Activated T-helper 1 cell treated with anti-CD3 and anti-CD28 coated beads, Interleukin-12 subunit alpha, Interleukin-12 subunit beta, Interleukin-2, Interleukin-4 antibody, amounts not matched to agents 30 ng/mL and 10 ng/mL and 1 ng/mL, durations not matched to agents 14 hours and 24 hours and 36 hours (primary cell): ENCODE measurements around the gene IGFBP3. TPM values are rescaled to one million over a fixed set of nuclear protein-coding genes. Genes with fewer than 3 reads are reported as not detected.
"Not testable (repeated sequence)": the region's sequence is repeated elsewhere in the genome, so short reads cannot be mapped to it uniquely, and the experiment has no call there.

Experiments used
- DNase-seq: peaks from one replicate; pipeline ENCODE4 v3.0.0; 2021; ENCODE audit warnings: low spot score
- H3K27ac Mint-ChIP-seq: one replicate; pipeline ENCODE4 v1.8.0; 2021; ENCODE audit warnings: mild to moderate bottlenecking, mixed read lengths
- H3K27me3 Mint-ChIP-seq: one replicate; pipeline ENCODE4 v1.8.0; 2022; ENCODE audit warnings: mild to moderate bottlenecking, moderate library complexity, mixed read lengths; ENCODE audit not compliant: insufficient read depth
- H3K36me3 Mint-ChIP-seq: one replicate; pipeline ENCODE4 v1.8.0; 2021; ENCODE audit warnings: low read depth, mixed read lengths
- H3K4me1 Mint-ChIP-seq: one replicate; pipeline ENCODE4 v1.8.0; 2021; ENCODE audit warnings: low read depth, mixed read lengths
- H3K4me3 Mint-ChIP-seq: one replicate; pipeline ENCODE4 v1.8.0; 2021; ENCODE audit warnings: mild to moderate bottlenecking, moderate library complexity, mixed read lengths
- H3K9me3 Mint-ChIP-seq: one replicate; pipeline ENCODE4 v1.8.0; 2021; ENCODE audit warnings: mixed read lengths
- intact Hi-C: fragments of 100-400 bp; cut with micrococcal nuclease; formaldehyde crosslinking; loops from one replicate; pipeline ENCODE4 v1.15.1; 2024
- total RNA-seq: library from RNA; stranded (reverse); gene quantifications from 2 replicates; pipeline ENCODE4 v1.2.3, GENCODE V29; 2022

Gene IGFBP3
- total RNA-seq, 1 donor from 2014 or later = 1.2 TPM

DNA sequence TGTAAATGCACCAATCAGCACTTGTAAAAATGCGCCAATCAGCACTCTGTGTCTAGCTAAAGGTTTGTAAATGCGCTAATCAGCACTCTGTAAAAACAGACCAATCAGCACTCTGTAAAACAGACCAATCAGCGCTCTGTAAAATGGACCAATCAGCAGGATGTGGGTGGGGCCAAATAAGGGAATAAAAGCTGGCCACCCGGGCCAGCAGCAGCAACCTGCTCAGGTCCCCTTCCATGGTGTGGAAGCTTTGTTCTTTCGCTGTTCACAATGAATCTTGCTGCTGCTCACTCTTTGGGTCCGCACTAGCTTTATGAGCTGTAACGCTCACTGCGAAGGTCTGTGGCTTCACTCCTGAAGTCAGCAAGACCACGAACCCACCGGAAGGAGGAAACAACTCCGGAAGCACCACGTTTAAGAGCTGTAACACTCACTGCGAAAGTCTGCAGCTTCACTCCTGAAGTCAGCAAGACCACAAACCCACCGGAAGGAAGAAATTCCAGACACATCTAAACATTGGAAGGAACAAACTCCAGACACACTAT is 19.2 kb upstream of the IGFBP3 start:
- Mint-ChIP-seq H3K27me3 (peaks cover 11% of the 10 kb centered on the region), H3K4me3 (peak overlapping the region; percentile 73)
- H3K27ac Mint-ChIP-seq, H3K36me3 Mint-ChIP-seq, H3K9me3 Mint-ChIP-seq, H3K4me1 Mint-ChIP-seq, intact Hi-C loops: not testable (repeated sequence)
- DNase-seq = peak; percentile 15

DNA sequence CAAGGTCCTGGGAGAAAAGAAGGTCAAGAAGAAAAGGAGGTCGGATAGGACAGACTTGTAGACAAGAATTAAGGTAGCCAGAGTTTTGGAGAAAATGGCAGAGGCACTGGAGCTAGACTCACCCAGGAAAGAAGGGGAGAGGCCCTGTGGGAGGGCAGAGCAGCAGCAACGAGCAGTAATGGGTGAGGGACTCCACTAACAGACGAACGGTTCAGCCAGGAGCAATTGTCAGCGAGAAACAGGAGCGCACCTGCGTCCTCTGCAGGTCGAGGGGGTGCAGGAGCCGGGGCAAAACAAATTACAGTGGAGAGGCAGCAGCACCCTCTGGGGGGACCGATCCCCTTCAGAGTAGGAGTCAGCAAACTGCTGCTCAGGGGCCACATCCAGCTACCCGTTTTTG is 18.5 kb upstream of the IGFBP3 start:
- intact Hi-C loops = no loop called here
- no peaks in the 10 kb centered on the region for H3K36me3 Mint-ChIP-seq
- peaks cover 5% of the 10 kb centered on the region for H3K9me3 Mint-ChIP-seq
- H3K4me3 Mint-ChIP-seq = no peak overlapping the region
- H3K4me1 Mint-ChIP-seq = peaks cover 9% of the 10 kb centered on the region
- no peak overlapping the region for H3K27ac Mint-ChIP-seq
- H3K27me3 Mint-ChIP-seq = peaks cover 12% of the 10 kb centered on the region
- DNase-seq = no peak

DNA sequence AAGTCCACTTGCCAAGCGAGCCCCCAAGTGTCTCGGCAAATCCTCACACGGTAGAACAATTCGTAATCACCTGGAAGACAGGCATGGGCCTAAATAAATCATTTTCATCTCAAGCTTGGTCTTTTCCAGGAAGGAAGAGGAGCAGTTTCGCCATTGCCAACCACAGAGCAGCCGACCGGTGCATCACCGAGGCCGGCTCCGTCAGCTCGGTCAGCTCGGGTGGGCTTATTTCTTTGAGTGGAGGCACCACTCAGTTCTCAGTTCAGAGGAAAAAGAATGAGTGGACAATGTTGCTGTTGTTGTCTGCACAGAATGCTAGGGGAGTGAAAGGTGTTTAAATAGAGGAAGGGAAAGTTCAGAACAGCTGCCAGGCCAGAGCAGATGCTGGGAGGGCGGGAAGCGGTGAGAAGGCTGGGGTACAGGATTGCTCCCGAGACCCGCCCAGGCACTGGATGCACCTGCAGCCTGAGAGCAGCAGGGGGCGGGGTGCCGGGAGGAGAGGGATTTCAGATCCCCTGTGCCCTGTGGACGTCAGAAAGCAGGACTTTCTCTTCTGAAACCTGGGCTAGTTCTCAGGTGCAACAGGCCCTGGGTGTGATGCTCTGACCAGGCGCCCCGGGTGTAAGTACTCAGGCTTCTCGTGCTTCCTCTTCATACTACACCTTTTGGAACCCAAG is 17.7 kb upstream of the IGFBP3 start:
- Mint-ChIP-seq H3K4me3 (no peak overlapping the region), H3K36me3 (no peaks in the 10 kb centered on the region), H3K27ac (no peak overlapping the region), H3K27me3 (peaks cover 17% of the 10 kb centered on the region), H3K9me3 (peaks cover 5% of the 10 kb centered on the region), H3K4me1 (peaks cover 9% of the 10 kb centered on the region)
- intact Hi-C loops = no loop called here
- DNase-seq = no peak

DNA sequence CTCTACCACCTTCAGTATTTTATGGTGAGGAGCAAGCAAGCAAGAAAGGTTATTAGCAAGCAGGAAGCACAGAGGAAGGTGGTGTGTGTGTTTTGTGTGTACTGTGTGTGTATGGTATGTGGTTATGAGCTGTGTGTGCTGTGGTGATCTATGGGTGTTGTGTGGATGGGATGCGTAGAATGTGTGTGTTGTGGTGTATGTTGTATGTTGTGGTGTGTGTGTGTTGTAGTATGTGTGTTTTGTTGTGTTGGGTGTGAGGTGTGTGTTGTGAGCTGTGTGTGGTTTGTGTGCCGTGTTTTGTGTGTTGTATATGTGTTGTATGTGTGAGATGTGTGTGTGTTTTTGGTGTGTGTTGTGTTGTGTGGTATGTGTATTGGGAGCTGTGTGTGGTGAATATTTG is 16.8 kb upstream of the IGFBP3 start:
- Mint-ChIP-seq H3K4me1 (peaks cover 9% of the 10 kb centered on the region), H3K36me3 (no peaks in the 10 kb centered on the region), H3K4me3 (no peak overlapping the region), H3K27me3 (peaks cover 14% of the 10 kb centered on the region), H3K27ac (no peak overlapping the region), H3K9me3 (peaks cover 5% of the 10 kb centered on the region)
- intact Hi-C loops = no loop called here
- no peak for DNase-seq

DNA sequence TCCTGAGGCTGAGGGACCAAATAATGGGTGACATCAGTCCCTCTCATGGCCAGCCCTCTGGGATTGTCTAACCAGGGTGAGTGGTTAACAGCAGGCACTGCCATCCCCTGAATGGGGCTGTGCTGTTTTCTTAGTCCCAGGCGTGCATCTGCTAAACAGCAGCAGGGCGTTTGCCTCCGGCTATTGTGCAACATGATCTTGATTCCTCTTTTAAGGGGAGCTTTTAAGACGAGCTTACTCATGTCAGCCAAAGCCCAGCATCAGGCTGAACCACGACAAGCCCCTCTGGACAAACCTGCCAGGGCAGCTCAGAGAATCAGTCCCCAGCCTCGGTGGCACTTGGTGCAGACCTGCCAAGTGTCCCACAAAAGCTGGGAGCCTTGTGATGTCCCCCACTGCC is 16.2 kb upstream of the IGFBP3 start:
- no peaks in the 10 kb centered on the region for H3K36me3 Mint-ChIP-seq
- H3K27me3 Mint-ChIP-seq = peaks cover 18% of the 10 kb centered on the region

DNA sequence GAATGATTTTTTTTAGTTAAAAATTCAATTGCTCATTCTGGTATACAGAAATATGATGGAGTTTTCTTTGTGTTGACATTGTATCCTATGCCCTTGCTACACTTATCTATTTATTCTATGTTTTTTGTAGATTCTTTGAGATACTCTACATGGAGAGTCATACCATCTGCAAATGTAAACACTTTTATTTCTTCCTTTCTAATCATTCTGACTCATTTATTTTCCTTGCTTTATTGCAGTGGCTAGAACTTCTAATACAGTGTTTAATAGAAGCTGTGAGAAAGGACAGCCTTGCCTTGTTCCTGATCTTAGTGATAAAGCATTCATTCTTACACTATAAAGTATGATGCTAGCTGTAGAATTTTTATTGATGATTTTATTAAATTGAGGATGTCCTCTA is 9.9 kb upstream of the IGFBP3 start:
- Mint-ChIP-seq H3K36me3 (no peaks in the 10 kb centered on the region), H3K9me3 (no peaks in the 10 kb centered on the region), H3K4me3 (no peak overlapping the region), H3K4me1 (no peaks in the 10 kb centered on the region), H3K27me3 (peaks cover 26% of the 10 kb centered on the region), H3K27ac (no peak overlapping the region)
- intact Hi-C loops = no loop called here
- no peak for DNase-seq

More for the DNA sequence above, 16.2 kb upstream of the IGFBP3 start:
- peaks cover 5% of the 10 kb centered on the region for H3K9me3 Mint-ChIP-seq
- no peak for DNase-seq
- H3K27ac Mint-ChIP-seq = no peak overlapping the region
- intact Hi-C loops = no loop called here
- no peak overlapping the region for H3K4me3 Mint-ChIP-seq
- peaks cover 9% of the 10 kb centered on the region for H3K4me1 Mint-ChIP-seq

DNA sequence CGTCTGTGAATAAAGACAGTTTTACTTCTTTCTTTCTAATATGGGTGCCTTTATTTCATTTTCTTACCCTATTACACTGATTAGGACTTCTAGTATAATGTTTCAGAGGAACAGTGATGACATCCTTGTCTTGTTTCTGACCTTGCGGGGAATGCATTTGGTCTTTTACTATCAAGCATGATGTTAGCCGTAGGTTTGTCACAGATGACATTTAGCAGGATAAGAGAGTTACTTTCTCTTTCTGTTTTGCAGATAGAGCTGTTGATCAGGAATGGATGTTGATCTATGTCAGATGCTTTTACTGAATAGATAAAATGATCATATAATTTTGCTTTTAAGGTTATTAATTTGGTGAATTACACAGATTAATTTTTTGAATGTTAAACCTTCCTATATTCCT is 6.6 kb upstream of the IGFBP3 start:
- Mint-ChIP-seq H3K9me3 (no peaks in the 10 kb centered on the region), H3K4me1 (peaks cover 9% of the 10 kb centered on the region), H3K27me3 (peaks cover 31% of the 10 kb centered on the region), H3K27ac (no peak overlapping the region), H3K4me3 (no peak overlapping the region), H3K36me3 (no peaks in the 10 kb centered on the region)
- no peak for DNase-seq
- intact Hi-C loops = no loop called here

DNA sequence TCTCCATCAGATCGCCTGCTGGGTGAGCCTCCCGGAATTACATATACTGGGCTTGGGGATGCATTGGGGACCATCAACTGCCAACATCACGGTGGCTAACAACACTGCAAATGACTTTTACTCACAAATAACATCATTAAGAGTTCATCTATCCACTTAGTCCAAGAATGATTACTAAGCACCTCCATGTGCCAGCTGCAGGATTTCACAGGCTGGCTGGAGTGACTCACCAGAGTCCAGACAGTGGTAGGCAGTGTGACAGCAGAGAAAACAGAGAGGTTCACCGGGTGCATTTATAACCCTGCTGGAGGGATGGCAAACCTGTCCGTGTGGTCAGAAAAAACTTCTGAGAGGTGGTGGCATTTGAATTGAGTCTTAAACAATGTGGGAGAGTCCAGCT is 3.2 kb upstream of the IGFBP3 start:
- H3K36me3 Mint-ChIP-seq = no peaks in the 10 kb centered on the region
- H3K4me3 Mint-ChIP-seq = no peak overlapping the region
- peaks cover 20% of the 10 kb centered on the region for H3K4me1 Mint-ChIP-seq
- no peak overlapping the region for H3K27ac Mint-ChIP-seq
- intact Hi-C loops = no loop called here
- peaks cover 43% of the 10 kb centered on the region for H3K27me3 Mint-ChIP-seq
- DNase-seq = no peak
- no peaks in the 10 kb centered on the region for H3K9me3 Mint-ChIP-seq

DNA sequence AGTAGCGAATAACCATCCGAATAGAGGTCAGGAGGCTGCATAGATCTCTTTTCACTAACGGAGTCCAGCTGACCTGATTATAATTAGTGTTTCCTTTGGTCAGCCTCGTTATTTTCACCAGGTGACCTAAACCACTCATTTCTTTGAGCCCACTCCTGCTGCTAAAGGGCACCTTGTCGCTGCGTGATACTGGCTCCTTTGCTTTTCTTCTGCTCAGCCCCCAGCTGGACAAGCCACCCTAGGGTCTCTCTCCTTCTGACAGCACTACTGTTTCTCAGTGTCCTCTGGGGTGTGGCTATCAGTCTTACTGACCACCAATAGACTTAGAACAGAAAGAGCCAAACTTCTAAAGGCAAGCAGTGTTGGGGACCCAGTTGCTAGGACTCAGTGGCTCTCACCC is 2.7 kb upstream of the IGFBP3 start:
- intact Hi-C loops = loop anchor here (2.0 kb wide), 1 partner anchor 429 kb away; no protein-coding TSS in a partner anchor
- Mint-ChIP-seq H3K27me3 (peaks cover 45% of the 10 kb centered on the region), H3K4me3 (no peak overlapping the region), H3K27ac (no peak overlapping the region), H3K36me3 (no peaks in the 10 kb centered on the region), H3K9me3 (no peaks in the 10 kb centered on the region), H3K4me1 (peaks cover 20% of the 10 kb centered on the region)
- no peak for DNase-seq

DNA sequence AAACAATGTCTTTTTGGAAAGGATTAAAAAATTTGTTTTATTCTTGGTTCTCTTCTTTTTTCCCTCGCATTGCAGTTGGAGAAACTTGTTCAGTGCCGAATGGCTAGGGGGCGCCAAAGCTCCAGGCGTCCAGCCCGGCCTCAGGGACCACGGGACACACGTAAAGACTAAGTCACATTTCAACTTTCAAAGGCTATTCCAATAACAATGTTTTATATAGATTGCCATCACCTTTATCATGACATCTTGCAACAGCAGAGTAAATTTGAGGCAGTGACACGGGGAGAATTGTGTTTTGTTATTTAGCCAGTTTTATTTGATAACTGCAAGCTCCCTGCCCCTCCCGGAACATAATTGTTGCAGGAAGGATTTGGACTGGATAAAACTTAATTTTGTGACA is 2.2 kb upstream of the IGFBP3 start:
- Mint-ChIP-seq H3K9me3 (no peaks in the 10 kb centered on the region), H3K4me1 (peaks cover 20% of the 10 kb centered on the region), H3K27ac (no peak overlapping the region), H3K4me3 (peak overlapping the region; percentile 34), H3K27me3 (peaks cover 49% of the 10 kb centered on the region), H3K36me3 (no peaks in the 10 kb centered on the region)
- peak; percentile 17 for DNase-seq
- intact Hi-C loops = loop anchor here (2.0 kb wide), 1 partner anchor 430 kb away; no protein-coding TSS in a partner anchor

DNA sequence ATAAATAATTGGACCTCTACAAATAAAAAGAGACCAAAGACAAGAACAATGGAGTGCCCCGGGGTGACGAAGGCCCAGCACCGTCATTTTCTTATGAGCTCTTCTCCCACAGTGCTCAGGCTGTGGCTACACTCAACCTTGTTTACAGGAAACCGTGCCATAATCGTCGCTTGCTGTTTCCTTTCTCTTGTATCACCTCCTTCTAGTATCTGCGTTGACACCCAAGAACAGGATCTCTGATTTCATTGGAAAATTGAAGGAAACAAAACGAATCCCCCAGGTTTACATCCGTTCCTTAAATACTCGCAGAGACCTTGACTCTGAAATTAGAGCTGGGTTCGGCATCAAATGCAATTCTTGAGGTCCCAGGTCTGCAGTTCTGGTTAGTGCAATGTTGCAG is 1.7 kb upstream of the IGFBP3 start:
- Mint-ChIP-seq H3K27ac (peak overlapping the region; percentile 20), H3K4me3 (peak overlapping the region; percentile 31), H3K36me3 (no peaks in the 10 kb centered on the region), H3K27me3 (peaks cover 52% of the 10 kb centered on the region), H3K4me1 (peaks cover 20% of the 10 kb centered on the region), H3K9me3 (no peaks in the 10 kb centered on the region)
- DNase-seq = no peak
- intact Hi-C loops = loop anchor here (2.0 kb wide), 1 partner anchor 430 kb away; no protein-coding TSS in a partner anchor

DNA sequence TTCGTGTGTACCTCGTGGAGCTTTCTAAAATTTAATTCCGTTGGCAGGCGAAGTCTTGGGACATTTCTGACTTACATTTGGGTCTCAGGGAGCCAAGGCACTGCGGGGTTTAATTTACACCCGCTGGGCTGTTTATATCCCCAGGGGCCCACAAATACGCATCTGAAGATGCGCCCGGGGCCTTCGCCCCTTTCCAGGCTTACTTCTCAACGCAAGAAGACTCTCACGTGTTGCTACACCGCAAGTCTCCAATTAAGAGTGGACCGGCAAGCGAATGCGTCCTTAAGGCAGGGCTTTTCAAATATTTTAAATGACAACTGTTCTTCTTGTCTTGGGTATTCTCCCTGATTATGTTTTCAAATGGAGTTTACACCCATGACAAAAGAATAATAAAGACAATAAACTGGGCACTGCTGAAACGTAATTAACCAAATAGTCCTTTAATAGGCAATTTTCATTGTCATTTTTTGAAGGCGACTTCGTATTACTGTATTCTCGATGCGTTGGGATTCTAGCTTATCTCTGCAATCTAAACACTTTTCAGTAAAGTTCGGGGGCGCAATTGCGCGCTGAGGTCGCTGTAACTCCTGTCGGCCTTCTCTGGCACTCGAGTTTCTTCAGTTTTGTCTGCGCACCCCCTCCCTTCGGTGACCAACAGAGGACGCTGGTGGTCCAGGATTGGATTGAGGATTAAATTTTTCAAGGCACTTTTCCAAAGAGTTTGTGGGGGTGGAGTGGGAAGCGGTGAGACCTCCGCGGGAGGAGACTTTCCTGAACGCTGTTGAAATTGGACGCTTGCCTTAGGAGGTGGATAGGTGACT is 837 bp upstream of the IGFBP3 start:
- Mint-ChIP-seq H3K27me3 (peaks cover 57% of the 10 kb centered on the region), H3K27ac (no peak overlapping the region), H3K4me3 (peak overlapping the region; percentile 31), H3K9me3 (no peaks in the 10 kb centered on the region), H3K4me1 (peaks cover 20% of the 10 kb centered on the region), H3K36me3 (no peaks in the 10 kb centered on the region)
- intact Hi-C loops = loop anchor here (2.0 kb wide), 1 partner anchor 431 kb away; no protein-coding TSS in a partner anchor
- no peak for DNase-seq

DNA sequence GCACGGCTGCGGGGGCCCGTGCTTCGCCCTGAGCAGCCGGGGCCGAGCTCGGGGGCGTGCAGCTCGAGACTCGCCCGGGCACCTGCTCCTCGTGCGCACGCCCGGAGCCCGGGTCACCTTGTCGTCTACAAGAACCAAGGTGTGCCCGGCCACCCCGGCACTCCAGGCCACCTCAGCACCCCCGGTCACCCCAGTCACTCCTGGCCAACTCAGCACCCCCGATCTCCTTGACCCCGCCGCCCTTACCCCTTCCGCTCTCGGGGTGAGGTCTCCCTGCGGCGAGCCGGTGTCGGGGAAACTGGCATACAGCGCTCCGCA is 268 bp upstream of the IGFBP3 start:
- intact Hi-C loops = no loop called here

More for the DNA sequence above, 268 bp upstream of the IGFBP3 start:
- no peak for DNase-seq
- Mint-ChIP-seq H3K27me3 (peaks cover 57% of the 10 kb centered on the region), H3K4me1 (peaks cover 20% of the 10 kb centered on the region), H3K36me3 (no peaks in the 10 kb centered on the region), H3K4me3 (peak overlapping the region; percentile 30), H3K27ac (no peak overlapping the region), H3K9me3 (no peaks in the 10 kb centered on the region)
